GM21723 (cell line): Measurements from ENCODE around the gene PCDH15.

ENCODE experiments used
- ATAC-seq: cut with Tn5 transposase; IDR thresholded peaks from one replicate; pipeline ENCODE4 v1.9.1; 2021; ENCODE audit warnings: mild to moderate bottlenecking, moderate library complexity; ENCODE audit not compliant: unreplicated experiment

PCDH15 gene

GRCh38 chr10:54708591-54708990 lies 92.4 kb downstream of the PCDH15 start:
- no peak for ATAC-seq

- ATAC-seq, result no peak
Observed at GRCh38 chr10:54708021-54708420, 93.0 kb downstream of the PCDH15 start.

GRCh38 chr10:54702583-54703485 lies 98.2 kb downstream of the PCDH15 start:
- no peak for ATAC-seq

DNA sequence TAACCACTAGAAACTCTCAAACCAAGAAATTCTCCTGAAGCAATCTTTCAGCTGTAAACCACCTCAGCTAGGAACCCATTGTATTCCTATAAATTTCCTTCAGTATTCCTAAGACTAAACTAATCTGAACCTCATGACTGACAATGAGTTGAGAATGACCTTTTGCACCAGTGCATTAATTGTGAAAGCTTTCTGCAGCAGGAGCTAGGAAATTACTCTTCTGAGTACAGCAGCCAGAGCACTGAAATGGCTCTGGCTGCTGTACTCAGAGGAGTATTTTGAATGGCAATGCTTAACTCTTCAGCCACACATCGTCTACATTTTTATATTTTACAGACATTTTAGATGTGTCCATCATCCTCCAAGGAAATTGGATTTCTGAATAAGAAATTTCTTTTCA lies 109.7 kb downstream of the PCDH15 start:
- no peak for ATAC-seq

DNA sequence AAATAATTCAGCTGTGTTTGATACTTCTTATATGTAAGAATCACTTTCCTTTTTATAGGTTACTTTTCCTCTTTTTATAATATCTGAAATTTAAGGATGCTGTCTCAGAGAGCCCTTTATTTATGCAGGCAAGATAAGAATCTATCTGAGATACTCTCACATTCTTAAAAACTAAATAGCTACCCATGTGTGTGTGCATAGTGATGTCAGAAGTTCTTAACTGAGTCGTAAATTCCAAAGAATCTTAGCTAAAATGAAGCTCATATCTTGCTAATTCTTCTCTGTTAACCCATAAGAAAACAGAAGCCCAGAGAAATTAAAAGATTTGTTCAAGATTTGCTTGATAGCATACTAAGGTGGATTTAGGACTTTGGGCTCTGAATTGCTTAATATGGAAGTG lies 118.5 kb downstream of the PCDH15 start:
- no peak for ATAC-seq

DNA sequence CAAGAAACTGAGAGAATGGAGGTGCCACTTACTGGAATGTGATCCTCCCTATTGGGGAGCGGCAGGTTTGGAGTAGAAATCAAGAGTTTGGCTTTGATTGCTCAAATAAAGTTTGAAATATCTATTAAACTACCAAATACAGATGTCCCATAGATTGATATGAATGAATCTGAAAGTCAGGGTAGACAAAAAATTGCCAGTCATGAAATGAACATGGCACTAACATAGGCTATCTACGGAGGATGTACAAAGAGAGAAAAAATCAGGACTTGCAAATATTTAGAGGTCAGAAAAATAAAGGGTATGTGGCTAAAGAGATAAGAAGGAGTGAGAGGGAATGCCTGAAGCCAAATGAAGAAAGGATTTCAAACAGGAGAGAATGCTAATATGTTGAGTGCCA lies 119.9 kb downstream of the PCDH15 start:
- ATAC-seq, result no peak

DNA sequence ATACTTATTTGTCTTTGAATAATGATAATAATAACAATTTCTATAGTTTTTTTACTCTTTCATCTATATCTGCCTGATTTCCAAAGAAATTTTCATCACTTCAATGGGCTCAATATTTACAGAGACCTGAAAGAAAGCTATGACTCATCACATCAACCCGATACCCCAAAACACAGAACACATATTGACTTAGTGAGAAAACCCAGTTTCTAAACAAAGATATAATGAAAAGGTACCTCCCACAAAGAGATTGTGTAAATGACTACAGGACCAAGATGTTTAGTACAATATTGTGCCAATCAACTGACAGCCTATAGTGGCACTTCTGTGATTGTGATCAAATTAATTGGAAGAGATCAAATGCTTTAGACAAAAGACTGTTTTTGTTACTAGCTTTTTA lies 133.9 kb downstream of the PCDH15 start:
- no peak for ATAC-seq

- ATAC-seq, result no peak
Observed at GRCh38 chr10:54666192-54666591, 134.8 kb downstream of the PCDH15 start.

DNA sequence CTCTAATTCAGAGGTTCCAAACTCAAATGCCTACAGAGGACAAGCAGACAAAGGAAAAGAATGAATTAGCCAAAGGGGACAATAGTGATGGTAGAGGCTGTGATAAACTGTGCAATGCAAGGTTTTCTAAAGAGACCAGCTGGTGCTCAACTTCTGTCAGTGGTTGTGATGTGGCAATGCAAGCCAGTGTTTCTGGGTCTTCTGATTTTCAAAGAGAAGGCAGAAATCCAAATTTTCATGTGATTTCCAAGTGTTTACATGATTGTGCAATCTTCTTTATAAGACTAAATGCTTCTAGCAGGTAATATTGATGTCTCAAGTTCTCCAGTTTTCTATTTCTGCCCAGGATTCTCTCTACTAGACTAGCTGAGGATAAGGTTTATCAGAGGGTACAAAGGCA lies 135.9 kb downstream of the PCDH15 start:
- no peak for ATAC-seq

- no peak for ATAC-seq
Observed at GRCh38 chr10:54660397-54660796, 140.6 kb downstream of the PCDH15 start.

DNA sequence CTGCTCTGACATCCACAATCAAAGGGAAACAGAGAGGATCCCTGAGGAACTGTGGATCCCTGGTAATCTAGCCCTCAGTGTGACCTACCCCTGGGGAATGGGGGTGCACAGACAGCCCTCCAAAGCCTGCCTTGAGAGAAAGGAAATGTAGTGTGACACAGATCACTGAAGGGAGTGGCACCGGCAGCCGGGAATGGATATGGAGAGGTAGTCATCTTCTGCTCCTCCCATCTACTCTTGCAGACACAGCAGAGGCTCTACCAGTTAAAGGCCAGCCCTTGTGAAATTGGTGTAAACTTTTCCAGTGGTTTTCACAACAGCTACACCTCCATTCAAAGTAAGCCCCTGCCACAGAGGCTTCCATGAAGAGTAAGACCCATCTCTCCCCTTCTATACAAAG lies 144.4 kb downstream of the PCDH15 start:
- no peak for ATAC-seq

DNA sequence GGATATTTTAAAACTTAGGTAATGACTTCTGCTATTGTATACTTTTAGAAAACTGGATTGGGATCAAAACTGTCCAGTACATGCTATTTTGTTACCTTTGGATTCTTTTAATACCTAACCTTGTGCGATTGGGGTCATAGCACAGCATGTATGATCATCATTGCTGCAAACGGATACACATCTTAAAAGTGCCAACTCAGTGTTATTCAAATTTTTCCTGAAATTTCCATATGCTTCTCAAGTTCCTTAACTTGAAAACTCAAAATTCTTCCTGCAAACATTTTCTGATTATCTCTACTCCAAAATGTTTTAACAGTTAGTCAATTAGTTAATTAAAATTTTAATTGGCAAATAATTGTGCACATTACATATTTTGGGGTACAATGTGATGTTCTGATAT lies 147.5 kb downstream of the PCDH15 start:
- ATAC-seq, result no peak

GRCh38 chr10:54650547-54650946 lies 150.5 kb downstream of the PCDH15 start:
- ATAC-seq, result no peak

- no peak for ATAC-seq
Observed at GRCh38 chr10:54622017-54622416, 179.0 kb downstream of the PCDH15 start.

- ATAC-seq, result no peak
Observed at GRCh38 chr10:54620352-54620751, 180.7 kb downstream of the PCDH15 start.

DNA sequence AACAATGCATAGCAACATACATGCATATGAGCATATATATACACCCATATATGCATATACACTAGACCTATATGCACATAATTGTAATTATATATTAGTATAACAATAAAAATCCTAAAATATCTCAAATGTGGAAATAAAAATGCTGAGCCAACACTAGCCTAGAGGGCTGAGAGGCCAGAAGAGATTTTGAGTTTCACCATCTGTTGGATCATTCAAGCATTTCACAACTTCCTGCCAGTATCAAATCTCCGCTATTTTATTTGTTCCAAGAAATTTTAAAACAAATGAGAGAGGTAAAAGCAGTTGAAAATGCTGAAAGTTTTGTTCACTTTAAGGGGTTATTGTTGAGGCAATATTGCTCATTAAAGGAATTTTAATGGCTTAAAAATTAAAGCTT lies 187.0 kb downstream of the PCDH15 start:
- no peak for ATAC-seq

DNA sequence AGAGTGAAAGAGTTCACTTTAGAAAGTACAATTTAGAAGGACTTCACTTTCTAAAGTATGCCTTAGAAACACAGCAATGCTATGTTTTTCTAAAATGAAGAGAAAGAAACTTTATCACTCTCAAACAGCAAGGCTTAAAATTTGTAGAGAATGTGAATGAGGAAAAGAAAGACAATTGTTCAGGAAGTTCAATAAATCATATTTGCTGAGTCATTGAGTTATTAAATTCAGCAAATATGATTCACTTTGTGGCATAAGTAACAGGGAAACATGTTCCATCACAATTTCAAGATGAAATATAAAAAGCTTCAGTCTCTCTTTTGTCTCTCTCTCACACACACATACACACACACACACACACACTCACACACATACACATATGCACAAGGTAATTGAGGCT lies 187.9 kb downstream of the PCDH15 start:
- no peak for ATAC-seq

DNA sequence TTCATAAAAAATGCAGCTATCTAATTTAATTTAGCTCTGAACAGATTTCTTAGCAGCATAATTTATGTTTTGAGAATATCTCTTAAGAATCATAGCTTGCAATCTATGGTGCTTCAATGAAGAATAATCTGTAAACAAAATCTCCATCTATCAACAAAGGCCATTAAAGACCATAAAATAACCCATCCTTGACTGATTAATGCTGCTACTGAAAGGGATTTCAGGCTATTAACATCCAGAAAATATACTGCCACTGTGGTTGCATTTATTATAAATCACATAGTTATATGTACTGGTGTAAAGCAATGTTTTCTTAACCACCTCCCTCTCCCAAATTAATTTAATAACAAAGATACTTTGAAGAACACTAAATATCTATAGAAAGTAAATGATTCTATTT lies 191.6 kb downstream of the PCDH15 start:
- ATAC-seq, result no peak

- no peak for ATAC-seq
Observed at GRCh38 chr10:54607983-54608382, 193.0 kb downstream of the PCDH15 start.

GRCh38 chr10:54594289-54594688 lies 206.7 kb downstream of the PCDH15 start:
- no peak for ATAC-seq

- ATAC-seq, result no peak
Observed at GRCh38 chr10:54587971-54588370, 213.1 kb downstream of the PCDH15 start.

- no peak for ATAC-seq
Observed at GRCh38 chr10:54585572-54585971, 215.5 kb downstream of the PCDH15 start.

- no peak for ATAC-seq
Observed at GRCh38 chr10:54577682-54578081, 223.3 kb downstream of the PCDH15 start.
